HuH-7.5 (cell line): Measurements from ENCODE around the gene FHOD1.

Experiments used
- DNase-seq: peaks from one replicate; pipeline ENCODE4 v3.0.0; 2011; ENCODE audit warnings: low spot score

Gene FHOD1

GRCh38 chr16:67208154-67208896 is 39.0 kb downstream of the FHOD1 start:
- no peak for DNase-seq

DNA sequence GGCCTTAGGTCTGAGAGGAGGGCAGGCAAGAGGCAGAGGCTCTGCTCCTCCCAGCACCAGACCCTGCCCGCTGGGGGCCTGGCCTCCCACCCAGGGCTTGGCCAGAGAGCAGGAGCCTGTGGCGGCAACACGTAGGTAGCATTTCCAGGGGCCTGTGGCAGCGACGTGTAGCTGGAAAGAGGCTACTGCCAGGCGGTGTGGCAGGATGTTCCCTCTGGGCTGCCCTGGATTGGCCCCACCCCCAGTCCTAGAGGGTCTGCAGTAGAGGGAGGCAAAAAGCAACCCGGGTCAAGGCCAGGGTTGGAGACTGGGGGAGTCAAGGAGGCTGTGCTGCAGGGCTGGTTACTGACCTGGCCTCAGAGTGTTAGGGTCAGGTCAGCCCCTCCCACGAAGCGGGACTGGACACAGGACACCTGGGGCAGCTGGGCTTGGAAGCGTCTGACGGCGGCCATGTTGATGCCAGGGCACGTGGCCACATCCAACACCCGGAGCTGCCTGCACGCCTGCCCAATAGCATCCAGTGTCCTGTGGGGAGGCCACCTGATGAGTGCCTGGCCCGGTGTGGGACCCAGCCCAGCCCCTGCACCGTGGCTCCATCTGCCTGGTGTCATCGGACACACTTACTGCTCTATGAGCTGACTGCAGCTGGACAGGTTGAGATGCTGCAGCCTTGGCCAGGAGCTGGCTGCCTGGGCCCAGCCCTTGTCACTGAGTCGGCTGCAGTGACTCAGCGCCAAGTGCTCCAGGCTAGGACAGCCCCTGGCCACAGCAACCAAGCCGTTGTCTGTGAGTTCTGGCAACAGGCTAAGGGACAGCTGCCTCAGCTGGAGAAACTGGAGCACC is 39.8 kb downstream of the FHOD1 start:
- DNase-seq = no peak

DNA sequence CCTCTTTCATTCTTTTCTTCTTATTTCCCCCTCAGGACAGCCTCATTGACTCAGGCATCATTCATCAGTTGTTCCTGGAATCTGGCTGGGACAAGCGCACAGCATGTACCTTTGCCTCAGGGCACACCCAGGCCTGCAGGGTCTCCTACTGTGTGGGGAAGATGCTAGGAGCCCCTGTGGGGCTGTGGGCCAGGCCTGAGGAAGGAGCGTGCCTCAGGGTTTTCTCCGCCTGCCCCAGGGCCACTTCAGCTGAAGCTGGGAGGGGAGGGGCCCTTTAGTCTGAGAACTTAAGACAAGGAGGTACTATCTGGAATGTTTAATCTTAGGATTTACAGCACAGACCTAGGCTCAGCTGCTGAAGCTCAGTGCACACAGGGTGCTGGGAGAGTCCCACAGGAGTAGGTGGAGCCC is 40.4 kb downstream of the FHOD1 start:
- no peak for DNase-seq

- DNase-seq = no peak
Measured at GRCh38 chr16:67206129-67206837, 41.0 kb downstream of the FHOD1 start.

GRCh38 chr16:67204076-67204475 is 43.2 kb downstream of the FHOD1 start:
- no peak for DNase-seq

DNA sequence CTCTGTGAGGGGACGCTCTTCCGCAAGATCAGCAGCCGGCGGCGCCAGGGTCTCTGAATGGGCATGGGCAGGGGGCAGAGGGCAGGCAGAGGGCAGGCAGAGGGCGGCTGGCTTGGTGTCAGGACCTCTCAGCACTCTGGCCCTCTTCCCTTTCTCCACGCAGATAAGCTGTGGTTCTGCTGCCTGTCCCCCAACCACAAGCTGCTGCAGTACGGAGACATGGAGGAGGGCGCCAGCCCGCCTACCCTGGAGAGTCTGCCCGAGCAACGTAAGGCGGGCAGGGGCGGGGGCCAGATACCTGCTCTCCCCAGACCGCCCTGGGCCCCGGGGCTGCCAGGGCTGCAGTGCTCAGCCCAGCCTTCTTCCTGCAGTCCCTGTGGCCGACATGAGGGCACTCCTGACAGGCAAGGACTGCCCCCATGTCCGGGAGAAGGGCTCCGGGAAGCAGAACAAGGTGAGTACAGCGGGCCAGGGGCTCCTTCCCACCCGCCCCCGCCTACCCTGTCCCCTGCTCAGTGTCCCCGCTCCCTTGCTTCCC is 44.3 kb downstream of the FHOD1 start:
- no peak for DNase-seq

DNA sequence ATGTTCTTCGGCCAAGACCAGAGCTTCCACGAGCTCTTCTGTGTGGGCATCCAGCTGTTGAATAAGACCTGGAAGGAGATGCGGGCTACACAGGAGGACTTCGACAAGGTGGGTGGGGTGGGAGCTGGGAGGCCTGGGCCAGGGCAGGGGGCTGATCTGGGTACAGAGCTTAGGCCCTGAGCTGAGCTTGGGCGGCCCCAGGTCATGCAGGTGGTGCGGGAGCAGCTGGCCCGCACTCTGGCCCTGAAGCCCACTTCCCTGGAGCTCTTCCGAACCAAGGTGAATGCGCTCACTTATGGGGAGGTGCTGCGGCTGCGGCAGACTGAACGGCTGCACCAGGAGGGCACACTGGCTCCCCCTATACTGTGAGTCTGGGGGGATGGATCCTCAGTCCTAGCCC is 44.9 kb downstream of the FHOD1 start:
- no peak for DNase-seq

DNA sequence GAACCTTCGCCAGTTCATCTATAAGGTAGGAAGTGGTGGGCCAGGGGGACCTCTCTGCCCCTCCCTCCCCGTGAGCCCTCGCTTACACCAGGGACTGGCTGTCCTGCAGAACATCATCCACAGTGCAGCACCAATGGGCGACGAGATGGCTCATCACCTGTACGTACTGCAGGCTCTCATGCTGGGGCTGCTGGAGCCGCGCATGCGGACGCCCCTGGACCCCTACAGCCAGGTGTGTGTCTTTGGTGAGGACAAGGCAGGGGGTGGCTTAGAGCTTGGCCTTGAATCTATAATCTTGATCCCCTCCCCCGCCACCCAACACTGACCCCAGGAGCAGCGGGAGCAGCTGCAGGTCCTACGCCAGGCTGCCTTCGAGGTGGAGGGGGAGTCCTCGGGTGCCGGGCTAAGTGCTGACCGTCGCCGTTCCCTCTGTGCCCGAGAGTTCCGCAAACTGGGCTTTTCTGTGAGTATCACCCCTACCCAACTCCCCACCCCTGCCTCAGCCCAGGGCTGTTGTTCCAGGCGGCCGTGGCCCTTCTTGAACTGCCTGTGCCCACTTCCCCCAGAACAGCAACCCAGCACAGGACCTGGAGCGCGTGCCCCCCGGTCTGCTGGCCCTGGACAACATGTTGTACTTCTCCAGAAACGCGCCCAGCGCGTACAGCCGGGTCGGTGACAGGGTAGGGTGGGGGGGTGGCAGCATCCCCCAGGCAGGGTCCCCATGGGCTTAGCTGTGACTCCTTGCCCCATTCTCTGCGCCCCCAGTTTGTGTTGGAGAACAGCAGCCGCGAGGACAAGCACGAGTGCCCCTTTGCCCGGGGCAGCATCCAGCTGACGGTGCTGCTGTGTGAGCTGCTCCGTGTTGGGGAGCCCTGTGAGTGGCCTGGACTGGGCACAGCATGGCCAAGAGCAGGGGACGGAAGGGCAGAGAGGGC is 45.6 kb downstream of the FHOD1 start:
- no peak for DNase-seq

DNA sequence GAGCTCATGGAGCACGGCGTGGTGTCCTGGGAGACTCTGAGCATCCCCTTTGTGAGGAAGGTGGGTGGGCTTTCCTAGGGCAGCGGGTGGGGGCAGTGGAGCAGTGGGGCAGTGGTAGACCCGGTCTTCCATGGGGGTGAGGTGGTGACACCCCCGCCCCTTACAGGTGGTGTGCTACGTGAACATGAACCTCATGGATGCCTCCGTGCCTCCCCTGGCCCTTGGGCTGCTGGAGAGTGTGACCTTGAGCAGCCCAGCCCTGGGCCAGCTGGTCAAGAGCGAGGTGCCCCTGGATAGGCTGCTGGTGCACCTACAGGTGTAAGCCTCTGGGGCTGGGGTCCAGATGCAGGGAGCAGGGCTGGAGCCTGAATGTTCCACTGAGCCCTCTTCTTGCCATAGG is 46.8 kb downstream of the FHOD1 start:
- no peak for DNase-seq

GRCh38 chr16:67199808-67200198 is 47.5 kb downstream of the FHOD1 start:
- DNase-seq = no peak

- DNase-seq = no peak
Measured at GRCh38 chr16:67199011-67199807, 48.1 kb downstream of the FHOD1 start, which contains the start of gene ELMO3. TSS of gene ELMO3 (plus strand) at chr16:67199131. CDS start at chr16:67199327, 196 bp downstream.

DNA sequence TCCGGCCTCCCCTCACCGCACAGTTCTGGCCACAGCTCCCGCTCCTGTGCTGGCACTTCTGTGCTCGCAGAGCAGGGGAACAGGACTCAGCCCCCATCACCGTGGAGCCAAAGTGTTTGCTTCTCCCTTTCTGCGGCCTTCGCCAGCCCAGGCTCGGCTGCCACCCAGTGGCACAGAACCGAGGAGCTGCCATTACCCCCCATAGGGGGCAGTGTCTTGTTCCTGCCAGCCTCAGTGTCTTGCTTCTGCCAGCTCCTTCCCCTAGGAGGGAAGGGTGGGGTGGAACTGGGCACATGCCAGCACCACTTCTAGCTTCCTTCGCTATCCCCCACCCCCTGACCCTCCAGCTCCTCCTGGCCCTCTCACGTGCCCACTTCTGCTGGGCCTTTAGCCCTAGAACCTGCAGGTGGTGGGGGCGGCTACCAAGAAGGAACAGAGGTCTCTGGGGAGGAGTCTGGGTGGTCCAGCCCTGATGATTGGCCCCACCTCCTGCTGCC is 49.0 kb downstream of the FHOD1 start:
- DNase-seq = no peak

DNA sequence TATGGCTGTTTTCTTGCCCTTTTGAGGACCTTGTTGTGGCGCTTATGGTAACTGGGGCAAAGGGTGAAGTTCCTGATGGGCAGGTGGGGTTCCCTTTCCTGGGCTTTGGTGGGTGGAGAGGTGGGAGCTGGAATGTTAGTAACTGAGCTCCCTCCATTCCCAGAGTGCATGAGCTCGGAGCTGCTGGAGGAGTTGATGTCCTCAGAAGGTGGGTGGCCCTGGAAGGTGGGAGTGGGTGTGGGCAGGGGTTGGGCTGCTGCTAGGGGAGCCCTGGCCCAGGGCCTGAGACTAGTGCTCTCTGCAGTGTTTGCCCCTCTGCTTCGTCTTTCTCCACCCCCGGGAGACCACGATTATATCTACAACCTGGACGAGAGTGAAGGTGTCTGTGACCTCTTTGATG is 49.6 kb downstream of the FHOD1 start:
- DNase-seq = no peak

GRCh38 chr16:67196881-67197280 is 50.4 kb downstream of the FHOD1 start:
- no peak for DNase-seq

DNA sequence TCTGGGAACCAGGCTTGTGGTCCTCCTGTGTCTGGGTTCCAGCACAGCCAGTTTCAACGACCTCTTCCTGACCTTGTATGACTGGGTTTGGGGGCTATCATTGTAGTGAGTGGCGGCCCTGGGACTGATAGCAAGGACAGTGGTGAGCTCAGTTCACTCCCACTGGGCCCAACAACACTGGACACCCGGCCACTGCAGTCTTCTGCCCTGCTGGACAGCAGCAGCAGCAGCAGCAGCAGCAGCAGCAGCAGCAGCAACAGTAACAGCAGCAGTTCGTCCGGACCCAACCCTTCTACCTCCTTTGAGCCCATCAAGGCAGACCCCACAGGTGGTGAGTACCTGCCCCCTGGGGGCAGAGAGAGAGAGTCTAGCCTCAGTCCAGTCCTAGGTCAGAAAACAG is 51.6 kb downstream of the FHOD1 start:
- no peak for DNase-seq

- DNase-seq = no peak
Measured at GRCh38 chr16:67194260-67194659, 53.0 kb downstream of the FHOD1 start.

DNA sequence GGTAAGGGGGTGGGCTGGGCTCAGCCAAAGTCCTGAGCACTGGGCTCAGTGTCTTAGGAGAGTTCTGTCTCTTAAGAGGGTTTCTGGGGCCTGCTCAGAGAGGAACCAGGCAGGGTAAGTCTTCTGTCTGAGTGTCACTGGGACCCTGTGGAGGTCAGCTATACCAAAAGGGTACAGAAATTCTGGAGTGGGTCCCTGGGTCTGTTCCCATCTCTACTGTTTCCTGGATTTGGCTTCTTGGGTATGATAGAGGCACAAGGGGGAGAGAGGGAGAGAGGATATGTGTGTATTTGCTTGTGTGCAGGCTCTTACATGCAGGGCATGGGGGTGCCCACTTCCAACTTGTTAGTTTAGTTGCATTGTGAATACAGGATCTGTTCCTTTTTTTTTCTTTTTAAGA is 53.7 kb downstream of the FHOD1 start:
- DNase-seq = no peak

DNA sequence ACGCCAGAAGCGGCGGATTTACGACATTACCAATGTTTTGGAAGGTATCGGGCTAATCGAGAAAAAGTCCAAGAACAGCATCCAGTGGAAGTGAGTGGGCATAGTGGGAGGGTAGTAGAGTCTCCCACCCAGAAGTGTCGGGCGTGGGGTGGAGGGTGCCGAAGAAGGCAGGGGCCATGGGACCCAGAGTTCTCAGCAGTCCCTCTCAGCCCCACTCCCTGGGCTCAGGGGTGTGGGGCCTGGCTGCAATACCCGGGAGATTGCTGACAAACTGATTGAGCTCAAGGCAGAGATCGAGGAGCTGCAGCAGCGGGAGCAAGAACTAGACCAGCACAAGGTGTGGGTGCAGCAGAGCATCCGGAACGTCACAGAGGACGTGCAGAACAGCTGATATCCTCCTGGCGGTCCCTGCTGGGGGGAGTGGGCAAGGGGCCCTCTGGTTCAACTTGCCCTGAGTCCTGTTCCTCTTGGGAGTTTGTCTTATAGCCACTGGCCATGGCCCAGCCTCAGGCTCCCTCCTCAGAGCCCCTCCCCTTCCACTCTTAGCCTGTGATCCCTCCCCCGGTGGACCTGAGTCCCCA is 54.4 kb downstream of the FHOD1 start:
- no peak for DNase-seq

DNA sequence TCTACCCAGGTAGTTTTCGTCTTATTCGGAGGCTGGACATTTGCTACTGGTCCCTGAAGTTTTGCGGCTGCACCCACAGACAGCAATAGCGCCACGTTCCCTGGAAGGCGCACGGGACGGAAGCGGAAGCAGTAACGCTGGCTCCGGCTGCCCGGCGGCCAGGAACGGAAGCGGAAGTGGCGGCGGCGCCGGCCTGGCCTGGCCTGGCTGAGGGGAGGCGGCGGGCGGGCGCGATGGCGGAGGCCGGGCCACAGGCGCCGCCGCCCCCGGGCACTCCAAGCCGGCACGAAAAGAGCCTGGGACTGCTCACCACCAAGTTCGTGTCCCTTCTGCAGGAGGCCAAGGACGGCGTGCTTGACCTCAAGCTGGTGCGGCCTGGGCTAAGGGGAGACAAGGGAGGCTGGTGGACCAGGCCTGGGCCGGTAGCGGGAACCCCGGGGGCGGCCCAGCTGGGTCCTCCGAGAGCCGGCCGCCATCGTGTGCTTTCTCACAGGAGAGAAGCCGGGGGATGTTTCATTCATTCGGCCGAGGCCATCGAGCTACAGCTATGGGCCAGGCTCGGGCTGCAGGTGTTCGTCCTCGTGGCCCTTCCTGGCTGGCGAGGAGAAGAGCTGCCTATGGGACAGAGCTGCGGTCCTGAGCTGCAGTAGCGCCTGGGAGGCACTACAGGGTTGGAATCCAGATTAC is 55.1 kb downstream of the FHOD1 start, which contains the start of gene E2F4:
E2F4 (plus strand) TSS at position 161 of the 687 bp plus-strand sequence; CDS start at position 234, 73 bp downstream.
- DNase-seq = peak; percentile 91
